HG03060 (cell line): ENCODE data around the gene MTUS2.

Source experiments
- ATAC-seq: cut with Tn5 transposase; IDR thresholded peaks from one replicate; pipeline ENCODE4 v1.9.1; 2021; ENCODE audit warnings: low read depth, moderate number of reproducible peaks; ENCODE audit not compliant: unreplicated experiment

MTUS2 gene

GRCh38 chr13:29493796-29494195 lies 673.7 kb downstream of the MTUS2 start:
- no peak for ATAC-seq

DNA sequence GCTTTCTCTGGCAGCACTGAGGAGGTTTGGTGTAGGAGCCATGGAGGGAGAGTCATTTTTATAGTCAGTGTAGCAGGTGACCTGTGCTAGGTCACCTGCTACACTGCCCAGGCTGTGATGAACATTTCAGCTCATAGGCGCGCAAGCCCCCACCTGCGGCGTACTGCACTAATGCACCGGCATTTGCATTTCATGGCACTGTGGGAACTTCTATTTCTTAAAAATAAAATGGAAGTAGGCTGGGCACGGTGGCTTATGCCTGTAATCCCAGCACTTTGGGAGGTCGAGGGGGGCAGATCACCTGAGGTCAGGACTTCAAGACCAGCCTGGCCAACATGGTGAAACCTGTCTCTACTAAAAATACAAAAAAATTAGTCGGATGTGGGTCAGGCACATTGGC lies 674.4 kb downstream of the MTUS2 start:
- no peak for ATAC-seq

GRCh38 chr13:29496241-29496712 lies 676.1 kb downstream of the MTUS2 start:
- ATAC-seq = no peak

DNA sequence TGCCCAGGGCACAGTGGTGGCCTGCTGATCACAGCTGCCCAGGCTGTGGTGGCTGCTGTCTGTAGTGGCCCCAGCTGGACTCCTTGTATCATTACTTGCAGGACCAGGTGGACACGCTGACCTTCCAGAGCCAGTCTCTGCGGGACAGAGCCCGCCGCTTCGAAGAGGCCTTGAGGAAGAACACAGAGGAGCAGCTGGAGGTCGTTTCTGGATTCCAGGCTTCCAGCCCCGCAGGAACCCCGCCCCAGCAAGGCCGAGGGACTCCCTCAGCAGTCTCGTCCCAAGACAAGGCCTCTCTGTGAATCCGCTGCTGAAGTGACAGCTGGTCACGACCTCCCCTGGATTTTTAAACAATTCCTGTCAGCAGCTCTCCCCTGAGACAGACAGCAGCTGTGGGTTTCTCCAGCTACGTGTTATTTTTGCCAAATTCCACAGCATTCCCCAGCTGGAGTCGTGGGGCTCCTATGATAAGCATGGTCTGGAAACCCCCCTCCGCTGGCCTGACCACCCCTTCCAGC lies 677.1 kb downstream of the MTUS2 start:
- ATAC-seq = no peak

DNA sequence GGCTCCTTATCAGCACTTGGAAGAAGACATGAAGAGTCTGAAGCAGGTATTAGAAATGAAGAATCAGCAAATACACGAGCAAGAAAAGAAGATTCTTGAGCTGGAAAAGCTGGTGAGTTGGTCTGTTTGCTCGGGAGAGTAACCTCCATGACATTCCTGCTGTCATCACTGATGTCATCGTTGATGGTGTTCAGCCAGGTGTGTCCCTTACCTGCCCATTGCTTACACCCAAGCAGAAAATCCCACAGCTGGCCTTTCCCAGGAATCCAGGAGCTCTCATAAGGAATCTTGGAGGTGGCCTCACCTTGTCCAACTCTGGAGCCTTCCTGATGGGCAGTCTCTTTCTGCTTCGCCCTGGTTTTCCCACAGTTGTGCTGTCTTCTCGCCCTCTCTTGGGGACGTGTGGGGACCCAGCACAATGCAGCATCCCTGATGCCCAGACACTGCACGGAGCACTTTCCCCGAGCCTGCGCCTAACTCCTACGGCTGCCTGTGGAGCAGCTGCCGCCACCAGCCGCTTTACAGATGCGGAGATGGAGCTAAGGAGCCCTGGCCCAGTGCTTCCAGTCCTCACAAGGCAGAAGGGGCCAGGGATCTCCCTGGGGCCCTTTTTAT lies 678.4 kb downstream of the MTUS2 start:
- ATAC-seq = no peak

GRCh38 chr13:29499506-29500165 lies 679.5 kb downstream of the MTUS2 start:
- no peak for ATAC-seq

GRCh38 chr13:29500386-29500785 lies 680.2 kb downstream of the MTUS2 start:
- ATAC-seq = no peak

DNA sequence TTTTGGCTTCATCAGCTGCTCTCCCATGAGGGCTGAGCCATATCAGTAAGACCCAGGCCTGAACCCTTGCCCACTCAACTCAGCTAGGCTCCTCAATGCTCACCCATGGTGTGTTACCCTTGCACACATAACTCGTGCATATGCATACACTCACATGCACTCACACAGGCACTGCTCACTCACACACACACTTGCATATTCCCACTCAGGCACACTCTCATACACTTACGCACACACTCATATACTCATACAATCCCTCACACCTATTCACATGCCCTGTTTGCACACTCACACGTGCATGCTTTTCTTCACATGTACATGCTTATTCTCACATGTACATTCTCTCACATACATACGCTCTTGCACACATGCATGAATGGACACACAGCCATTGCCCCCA lies 681.5 kb downstream of the MTUS2 start:
- ATAC-seq = no peak

GRCh38 chr13:29502391-29503008 lies 682.4 kb downstream of the MTUS2 start:
- no peak for ATAC-seq

DNA sequence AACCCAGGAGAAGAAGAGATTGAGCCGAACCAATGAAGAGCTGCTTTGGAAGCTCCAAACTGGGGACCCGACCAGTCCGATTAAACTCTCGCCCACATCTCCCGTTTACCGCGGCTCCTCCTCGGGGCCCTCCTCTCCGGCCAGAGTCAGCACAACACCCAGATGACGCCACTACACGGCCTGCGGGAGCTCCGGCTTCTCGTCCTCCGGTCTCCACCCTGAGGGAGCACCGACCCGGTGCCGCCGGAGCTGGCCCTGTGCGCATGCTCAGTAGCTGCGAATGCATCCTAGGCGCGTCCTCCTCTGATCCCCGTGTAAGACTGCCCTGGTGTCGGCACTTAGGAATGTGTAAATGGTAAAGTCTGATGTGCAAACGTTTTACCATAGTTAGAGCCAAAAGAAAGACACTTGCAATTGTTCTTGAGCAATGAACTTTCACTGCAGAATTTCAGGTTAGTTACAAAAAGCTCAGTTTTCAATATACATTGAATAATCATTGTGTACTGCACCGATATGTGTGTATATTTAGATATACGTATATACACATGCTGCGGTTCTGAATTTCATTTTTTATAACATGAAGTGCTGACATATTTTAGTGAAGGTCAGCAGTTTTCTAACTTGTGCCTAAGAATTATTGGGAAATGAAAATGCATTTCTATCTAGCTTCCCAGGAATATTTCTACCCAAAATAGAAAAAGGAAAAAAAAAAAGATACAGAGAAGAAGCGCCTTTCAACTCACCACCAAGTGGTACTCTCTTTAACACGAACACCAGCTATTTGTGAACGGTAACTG lies 683.1 kb downstream of the MTUS2 start:
- ATAC-seq = no peak

DNA sequence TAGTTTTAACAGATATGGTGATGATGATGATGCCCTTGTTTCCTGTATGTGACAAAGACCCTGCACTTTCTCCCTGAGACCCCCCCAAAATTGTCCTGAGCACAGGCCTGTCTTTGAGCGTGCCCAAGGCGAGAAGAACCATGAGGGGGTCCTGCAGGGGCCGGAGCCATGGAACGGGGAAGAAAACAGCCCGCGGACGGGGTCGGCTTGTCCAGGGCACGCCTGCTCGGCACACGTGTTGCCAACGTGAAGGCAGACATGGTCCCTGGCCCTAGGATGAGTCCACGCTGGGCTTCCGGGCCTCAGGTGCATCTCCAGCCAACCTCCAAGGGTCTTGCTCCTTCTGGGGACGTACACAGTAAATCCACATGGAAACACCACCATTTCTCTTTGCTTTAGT lies 684.6 kb downstream of the MTUS2 start:
- ATAC-seq = no peak

DNA sequence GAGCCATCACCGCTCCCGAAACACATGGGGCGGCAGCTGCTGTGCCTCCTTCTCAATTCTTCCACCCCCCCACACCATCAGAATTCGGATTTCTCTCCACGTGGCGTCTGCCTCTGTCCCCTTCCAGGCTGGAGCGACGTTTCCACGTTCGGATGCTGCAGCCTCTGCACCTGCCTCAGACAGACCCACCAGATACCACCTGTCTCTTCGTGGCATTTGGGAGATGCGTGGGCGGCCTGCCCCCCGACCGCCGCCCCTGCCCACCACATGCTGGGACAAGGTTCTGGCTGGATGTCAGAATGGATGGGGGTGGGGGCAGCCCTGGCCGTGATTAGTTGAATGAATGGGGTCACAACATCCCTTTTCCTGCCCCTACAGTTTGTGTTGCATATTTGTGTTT lies 685.4 kb downstream of the MTUS2 start:
- no peak for ATAC-seq

- ATAC-seq = no peak
Measured at GRCh38 chr13:29505950-29506349, 685.8 kb downstream of the MTUS2 start.

GRCh38 chr13:29507356-29507755 lies 687.2 kb downstream of the MTUS2 start:
- no peak for ATAC-seq

GRCh38 chr13:29508130-29508875 lies 688.2 kb downstream of the MTUS2 start:
- ATAC-seq = no peak

- ATAC-seq = no peak
Measured at GRCh38 chr13:29508876-29509252, 688.7 kb downstream of the MTUS2 start.

- no peak for ATAC-seq
Measured at GRCh38 chr13:29509999-29510589, 690.0 kb downstream of the MTUS2 start.

- no peak for ATAC-seq
Measured at GRCh38 chr13:29510651-29511084, 690.5 kb downstream of the MTUS2 start.

GRCh38 chr13:29511106-29511796 lies 691.1 kb downstream of the MTUS2 start:
- ATAC-seq = no peak
